Panc1 (cell line): Measurements from ENCODE around the gene AATF. TPM values are rescaled to one million over a fixed set of nuclear protein-coding genes. Genes with fewer than 3 reads are reported as not detected.

Experiments
- ATAC-seq: fragments of 200-7000 bp; cut with Tn5 transposase; 2 replicates; pipeline ENCODE4 v1.9.1; 2020; ENCODE audit warnings: mild to moderate bottlenecking, moderate library complexity
- BruUV-seq: library from RNA; stranded (reverse); fragments of 400-500 nt; replicated peaks from 2 replicates; lab custom pipeline; 2021; lab: Mats Ljungman, UMichigan
- CTCF ChIA-PET: fragments of 300-600 bp; sonication (Branson Sonifier 250); formaldehyde crosslinking; loops from one replicate; lab custom pipeline; 2022; ENCODE audit warnings: antibody characterized with exemption; lab: Charles Lee
- POLR2A ChIA-PET: fragments of 300-600 bp; sonication (Branson Sonifier 250); formaldehyde crosslinking; loops from one replicate; lab custom pipeline; 2022; ENCODE audit warnings: antibody characterized with exemption; lab: Charles Lee
- DNase-seq: peaks from one replicate; pipeline ENCODE4 v3.0.0-alpha.2; 2010; ENCODE audit warnings: low read depth, low spot score
- H3K27ac ChIP-seq: 2 replicates; pipeline ENCODE4 v1.5.1; 2011; ENCODE audit warnings: mild to moderate bottlenecking, low read length, inconsistent platforms
- H3K27me3 ChIP-seq: fragments of 200-500 bp; sonication (Bioruptor generic); 2 replicates; pipeline ENCODE4 v1.6.0; 2014; ENCODE audit warnings: low read length, inconsistent platforms; ENCODE audit not compliant: control insufficient read depth, insufficient read depth
- H3K36me3 ChIP-seq: fragments of 200-500 bp; sonication (Bioruptor generic); 2 replicates; pipeline ENCODE4 v1.5.1; 2014; ENCODE audit warnings: inconsistent platforms, mild to moderate bottlenecking, low read length, moderate library complexity; ENCODE audit not compliant: control insufficient read depth, insufficient read depth
- H3K4me1 ChIP-seq: 2 replicates; pipeline ENCODE4 v1.5.1; 2011; ENCODE audit warnings: inconsistent platforms, mild to moderate bottlenecking, low read length, moderate library complexity; ENCODE audit not compliant: control insufficient read depth, insufficient read depth
- H3K4me3 ChIP-seq, 2 experiments: 2 replicates each; pipeline ENCODE4 v1.5.1; 2011 to 2012; ENCODE audit warnings: low read depth in 2 of 2, low read length in 2 of 2, mild to moderate bottlenecking in 2 of 2, inconsistent platforms in 1 of 2, moderate library complexity in 1 of 2
- H3K9me3 ChIP-seq: fragments of 200-500 bp; sonication (Bioruptor generic); 2 replicates; pipeline ENCODE4 v1.5.1; 2014; ENCODE audit warnings: low read depth, mild to moderate bottlenecking, inconsistent platforms, low read length, moderate library complexity; ENCODE audit not compliant: control insufficient read depth, insufficient read depth
- POLR2AphosphoS5 ChIP-seq: IDR thresholded peaks from 2 replicates; pipeline ENCODE4 v1.6.1; 2012; ENCODE audit warnings: mild to moderate bottlenecking, low read depth, low read length, moderate library complexity
- SIN3A ChIP-seq: IDR thresholded peaks from 2 replicates; pipeline ENCODE4 v1.6.1; 2012; ENCODE audit warnings: low read depth, mild to moderate bottlenecking, low read length, moderate library complexity, borderline replicate concordance; ENCODE audit not compliant: insufficient read depth
- TCF7L2 ChIP-seq: IDR thresholded peaks from 2 replicates; pipeline ENCODE4 v1.6.1; 2011; ENCODE audit warnings: mild to moderate bottlenecking, low read depth, low read length, inconsistent platforms
- in situ Hi-C: cut with HindIII; loops from 2 replicates; pipeline ENCODE4 v1.10.0; 2016; ENCODE audit warnings: low sequenced_read_pairs, low pct_unique_long_range_greater_than_20kb
- intact Hi-C: fragments of 100-400 bp; cut with micrococcal nuclease; formaldehyde crosslinking; loops from one replicate; pipeline ENCODE4 v1.10.0; 2022; ENCODE audit not compliant: unreplicated experiment
- total RNA-seq: library from RNA; stranded (reverse); gene quantifications from one replicate; pipeline ENCODE4 v1.2.1, GENCODE V29; 2021; ENCODE audit not compliant: unreplicated experiment
- TF ChIP-seq, protein P1 (sequence below), 2 experiments: IDR thresholded peaks; 2 replicates each; pipeline ENCODE4 v1.6.1; 2011 to 2012; ENCODE audit warnings: low read depth in 2 of 2, control low read depth in 1 of 2, low read length in 1 of 2, mild to moderate bottlenecking in 1 of 2, moderate library complexity in 1 of 2; ENCODE audit not compliant: insufficient read depth in 1 of 2
- TF ChIP-seq, protein P2 (sequence below): fragments of 450-650 bp; IDR thresholded peaks from 2 replicates; pipeline ENCODE4 v1.5.1; 2017; ENCODE audit warnings: mild to moderate bottlenecking

AATF gene
- total RNA-seq, 1 experiment from 2014 or later: 58.1 TPM

DNA sequence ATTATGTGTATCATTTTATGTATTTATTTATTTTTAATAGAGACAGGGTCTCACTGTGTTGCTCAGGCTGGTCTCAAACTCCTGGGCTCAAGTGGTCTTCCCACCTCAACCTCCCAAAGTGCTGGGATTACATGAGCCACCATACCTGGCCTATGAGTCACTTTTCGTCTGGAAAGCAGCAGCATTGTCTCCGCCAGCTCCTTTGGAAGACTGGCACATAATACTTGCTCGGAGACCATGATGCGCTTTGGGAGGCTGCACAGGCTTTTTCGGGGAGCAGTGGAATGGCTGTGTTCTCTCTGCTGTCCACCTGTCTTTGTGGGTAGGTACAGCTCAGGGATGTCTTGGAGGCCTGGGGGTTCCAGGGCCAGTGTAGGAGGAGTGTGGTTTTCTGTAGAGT lies 102.2 kb downstream of the AATF start:
- H3K4me3 ChIP-seq: no peak overlapping the region
- in situ Hi-C loops (no loop called here), intact Hi-C loops (no loop called here)
- no peaks in the 10 kb centered on the region for H3K36me3 ChIP-seq
- no TSS peak for BruUV-seq
- H3K4me1 ChIP-seq: no peaks in the 10 kb centered on the region; the same call in 1 of the 2 replicates
- no peak for ATAC-seq
- ChIA-PET POLR2A (no interaction called here), CTCF (no interaction called here)
- TF ChIP-seq, protein P1, sequence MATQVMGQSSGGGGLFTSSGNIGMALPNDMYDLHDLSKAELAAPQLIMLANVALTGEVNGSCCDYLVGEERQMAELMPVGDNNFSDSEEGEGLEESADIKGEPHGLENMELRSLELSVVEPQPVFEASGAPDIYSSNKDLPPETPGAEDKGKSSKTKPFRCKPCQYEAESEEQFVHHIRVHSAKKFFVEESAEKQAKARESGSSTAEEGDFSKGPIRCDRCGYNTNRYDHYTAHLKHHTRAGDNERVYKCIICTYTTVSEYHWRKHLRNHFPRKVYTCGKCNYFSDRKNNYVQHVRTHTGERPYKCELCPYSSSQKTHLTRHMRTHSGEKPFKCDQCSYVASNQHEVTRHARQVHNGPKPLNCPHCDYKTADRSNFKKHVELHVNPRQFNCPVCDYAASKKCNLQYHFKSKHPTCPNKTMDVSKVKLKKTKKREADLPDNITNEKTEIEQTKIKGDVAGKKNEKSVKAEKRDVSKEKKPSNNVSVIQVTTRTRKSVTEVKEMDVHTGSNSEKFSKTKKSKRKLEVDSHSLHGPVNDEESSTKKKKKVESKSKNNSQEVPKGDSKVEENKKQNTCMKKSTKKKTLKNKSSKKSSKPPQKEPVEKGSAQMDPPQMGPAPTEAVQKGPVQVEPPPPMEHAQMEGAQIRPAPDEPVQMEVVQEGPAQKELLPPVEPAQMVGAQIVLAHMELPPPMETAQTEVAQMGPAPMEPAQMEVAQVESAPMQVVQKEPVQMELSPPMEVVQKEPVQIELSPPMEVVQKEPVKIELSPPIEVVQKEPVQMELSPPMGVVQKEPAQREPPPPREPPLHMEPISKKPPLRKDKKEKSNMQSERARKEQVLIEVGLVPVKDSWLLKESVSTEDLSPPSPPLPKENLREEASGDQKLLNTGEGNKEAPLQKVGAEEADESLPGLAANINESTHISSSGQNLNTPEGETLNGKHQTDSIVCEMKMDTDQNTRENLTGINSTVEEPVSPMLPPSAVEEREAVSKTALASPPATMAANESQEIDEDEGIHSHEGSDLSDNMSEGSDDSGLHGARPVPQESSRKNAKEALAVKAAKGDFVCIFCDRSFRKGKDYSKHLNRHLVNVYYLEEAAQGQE (IDR thresholded peaks at IDR 0.05; ENCODE audit: insufficient read depth in 1 of 2, low read depth in 2 of 2, low read length in 1 of 2): no peak
- TF ChIP-seq TCF7L2 (no peak), SIN3A (no peak)
- TF ChIP-seq, protein P2, sequence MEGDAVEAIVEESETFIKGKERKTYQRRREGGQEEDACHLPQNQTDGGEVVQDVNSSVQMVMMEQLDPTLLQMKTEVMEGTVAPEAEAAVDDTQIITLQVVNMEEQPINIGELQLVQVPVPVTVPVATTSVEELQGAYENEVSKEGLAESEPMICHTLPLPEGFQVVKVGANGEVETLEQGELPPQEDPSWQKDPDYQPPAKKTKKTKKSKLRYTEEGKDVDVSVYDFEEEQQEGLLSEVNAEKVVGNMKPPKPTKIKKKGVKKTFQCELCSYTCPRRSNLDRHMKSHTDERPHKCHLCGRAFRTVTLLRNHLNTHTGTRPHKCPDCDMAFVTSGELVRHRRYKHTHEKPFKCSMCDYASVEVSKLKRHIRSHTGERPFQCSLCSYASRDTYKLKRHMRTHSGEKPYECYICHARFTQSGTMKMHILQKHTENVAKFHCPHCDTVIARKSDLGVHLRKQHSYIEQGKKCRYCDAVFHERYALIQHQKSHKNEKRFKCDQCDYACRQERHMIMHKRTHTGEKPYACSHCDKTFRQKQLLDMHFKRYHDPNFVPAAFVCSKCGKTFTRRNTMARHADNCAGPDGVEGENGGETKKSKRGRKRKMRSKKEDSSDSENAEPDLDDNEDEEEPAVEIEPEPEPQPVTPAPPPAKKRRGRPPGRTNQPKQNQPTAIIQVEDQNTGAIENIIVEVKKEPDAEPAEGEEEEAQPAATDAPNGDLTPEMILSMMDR: no peak
- no peak for DNase-seq
- H3K9me3 ChIP-seq: no peaks in the 10 kb centered on the region
- H3K27ac ChIP-seq: no peak overlapping the region
- H3K27me3 ChIP-seq: no peaks in the 10 kb centered on the region

DNA sequence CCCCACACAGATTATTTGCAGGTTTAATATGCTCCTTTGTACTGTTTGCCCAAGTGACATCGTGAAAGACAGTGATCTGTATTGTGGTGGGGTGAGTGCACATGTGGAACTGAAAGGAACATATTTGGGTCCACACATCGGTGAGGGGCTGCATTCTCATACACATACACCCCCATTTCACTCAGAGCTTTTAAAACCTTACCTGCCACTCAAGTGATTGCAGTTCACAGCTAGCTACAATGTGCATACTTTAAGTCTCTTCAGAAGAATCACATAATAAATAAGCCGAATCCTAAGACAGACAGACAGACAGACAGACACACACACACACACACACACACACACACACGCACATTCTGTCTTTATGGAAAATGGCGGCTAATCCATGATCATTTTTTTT lies 102.6 kb downstream of the AATF start:
- no TSS peak for BruUV-seq
- in situ Hi-C loops: no loop called here
- Histone ChIP-seq H3K4me1 (no peaks in the 10 kb centered on the region; the same call in 1 of the 2 replicates), H3K27ac (no peak overlapping the region), H3K36me3 (no peaks in the 10 kb centered on the region), H3K4me3 (no peak overlapping the region), H3K9me3 (no peaks in the 10 kb centered on the region), H3K27me3 (no peaks in the 10 kb centered on the region)
- intact Hi-C loops: no loop called here
- TF ChIP-seq TCF7L2: no peak
- TF ChIP-seq, protein P1 (IDR thresholded peaks at IDR 0.05; ENCODE audit: insufficient read depth in 1 of 2, low read depth in 2 of 2, low read length in 1 of 2): no peak
- no peak for TF ChIP-seq SIN3A
- TF ChIP-seq POLR2AphosphoS5: no peak
- TF ChIP-seq, protein P2: no peak
- DNase-seq (no peak), ATAC-seq (no peak)
- POLR2A ChIA-PET: no interaction called here
- CTCF ChIA-PET: no interaction called here
